T-helper 2 cell treated with Interferon-gamma antibody and Interleukin-4, amounts not matched to agents 100 ng/mL and 5 ng/mL, for 36 hours (primary cell): ENCODE data around the gene FOXN3. TPM values are rescaled to one million over a fixed set of nuclear protein-coding genes. Genes with fewer than 3 reads are reported as not detected.

Source experiments
- intact Hi-C: fragments of 100-400 bp; cut with micrococcal nuclease; formaldehyde crosslinking; loops from one replicate; pipeline ENCODE4 v1.15.1; 2023
- total RNA-seq: library from RNA; stranded (reverse); gene quantifications from 2 replicates; pipeline ENCODE4 v1.2.3, GENCODE V29; 2022

Gene FOXN3
- total RNA-seq, 1 donor from 2014 or later: 109 TPM

DNA sequence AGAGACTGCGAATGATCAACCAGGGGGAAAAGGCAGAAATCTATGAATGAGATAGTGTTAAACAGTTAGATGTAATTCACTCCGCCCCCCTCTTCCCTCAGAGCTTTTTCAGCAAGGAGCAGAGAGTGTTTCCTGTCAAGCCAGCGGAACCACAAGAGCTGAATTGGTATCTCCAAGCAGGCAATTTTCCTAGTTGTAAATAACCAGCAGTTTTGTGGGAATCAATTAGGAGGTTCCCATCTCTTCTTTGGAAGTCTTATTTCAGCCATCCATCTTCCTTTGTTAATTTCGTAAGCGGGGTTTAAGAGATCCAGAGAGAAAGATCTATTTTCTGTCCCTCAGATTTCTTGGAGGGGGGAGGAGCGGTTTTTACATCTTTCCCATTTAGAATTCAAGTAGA lies 178.0 kb downstream of the FOXN3 start:
- intact Hi-C loops: no loop called here

DNA sequence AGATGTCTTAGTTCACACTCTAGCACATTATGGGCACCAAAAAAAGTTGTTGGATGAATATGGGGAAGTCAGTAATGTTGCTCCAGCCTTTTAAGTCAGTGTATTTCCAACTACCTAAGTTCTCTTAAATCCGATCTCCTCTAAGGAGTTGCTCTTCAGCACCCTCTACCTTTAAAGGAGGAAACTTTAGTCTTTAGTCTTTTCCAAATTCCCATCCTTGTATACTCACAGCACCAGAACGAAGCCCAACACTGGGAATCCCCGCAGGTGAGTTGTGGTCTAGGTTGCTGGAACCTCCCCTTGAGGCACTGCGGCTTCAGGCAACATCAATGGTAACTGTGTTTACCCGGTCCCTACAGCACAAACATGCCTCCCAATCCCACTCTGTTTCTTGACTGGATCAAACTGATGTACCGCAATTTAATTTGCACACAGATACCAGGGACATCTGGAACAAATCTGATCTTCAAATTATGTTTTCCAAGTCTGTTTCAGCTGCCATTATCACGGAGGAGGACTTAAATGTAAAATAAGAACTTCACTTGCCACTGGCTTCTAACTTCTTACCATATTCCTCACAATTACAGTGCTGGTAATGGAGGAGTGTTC lies 179.0 kb downstream of the FOXN3 start:
- intact Hi-C loops: no loop called here

DNA sequence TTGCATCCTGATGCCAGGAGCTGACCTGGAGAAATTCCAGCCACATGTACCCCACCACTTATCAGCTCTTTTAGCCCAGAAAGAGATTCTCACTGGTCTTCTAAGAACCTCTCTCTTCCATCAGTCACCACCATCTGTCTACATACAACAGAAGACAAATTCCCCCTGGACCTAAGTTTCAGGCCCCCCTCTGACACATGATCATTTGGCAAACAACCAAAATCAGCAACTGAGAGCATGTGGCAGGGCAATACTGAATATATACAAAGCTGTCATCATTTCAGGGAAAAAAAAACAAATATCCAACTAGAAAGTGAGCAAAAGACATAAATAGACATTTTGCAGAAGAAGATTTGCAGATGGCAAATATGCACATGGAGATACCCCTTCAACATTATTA lies 180.2 kb downstream of the FOXN3 start:
- intact Hi-C loops: no loop called here

DNA sequence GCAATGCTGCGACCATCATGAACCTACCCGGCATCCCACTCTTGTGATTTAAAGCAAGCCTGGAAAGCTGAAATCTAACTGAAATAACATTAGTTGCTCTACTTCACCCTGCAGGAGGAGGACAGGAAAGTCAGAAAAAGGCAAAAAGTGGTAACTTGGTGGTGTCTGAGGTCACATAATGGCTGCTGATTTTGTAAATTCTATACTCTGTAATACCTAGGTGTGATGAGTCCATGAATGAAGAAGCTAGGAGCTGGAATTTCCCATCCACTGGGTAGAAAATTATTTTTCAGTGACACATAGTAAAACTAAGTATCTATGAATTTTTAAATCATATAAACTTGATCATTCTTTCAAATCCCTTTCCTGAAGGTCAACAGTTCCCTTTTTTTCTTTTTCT lies 183.8 kb downstream of the FOXN3 start:
- intact Hi-C loops: no loop called here

DNA sequence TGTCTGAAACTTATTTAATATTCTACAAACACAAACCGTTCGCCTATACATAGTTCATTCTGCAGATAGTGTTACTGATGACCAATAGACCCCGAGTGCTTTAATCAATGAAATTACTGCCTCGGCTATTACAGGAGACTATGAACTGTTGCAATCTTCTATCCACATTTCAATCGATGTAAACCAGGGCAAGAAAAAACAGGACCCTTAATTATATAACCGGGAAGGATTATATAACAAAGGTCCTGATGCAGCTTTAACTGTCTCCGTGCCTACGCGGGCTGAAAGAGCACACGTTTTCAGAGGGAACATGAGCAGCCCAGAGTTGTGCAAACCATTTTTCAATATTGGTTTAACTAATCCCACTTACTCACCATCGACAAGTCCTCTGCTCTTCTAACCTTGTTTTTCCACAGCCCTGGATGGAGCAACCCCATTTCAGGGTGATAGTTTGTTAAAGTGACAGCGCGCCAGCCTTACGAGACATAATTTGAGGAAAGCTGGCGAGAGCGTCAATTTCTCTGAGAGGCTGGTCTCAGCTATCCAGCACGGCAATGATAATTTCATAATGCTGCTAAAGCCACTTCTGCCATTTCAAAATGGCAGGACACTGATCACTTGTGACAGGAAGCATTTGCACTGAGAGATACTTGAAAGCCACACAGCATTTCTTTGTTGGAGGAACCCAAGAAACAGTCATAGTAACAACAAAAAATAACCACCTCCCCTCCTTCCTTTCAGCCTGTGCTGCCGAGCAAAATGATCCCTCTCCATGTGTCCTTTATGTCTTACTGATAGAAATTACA lies 184.6 kb downstream of the FOXN3 start:
- intact Hi-C loops: no loop called here

DNA sequence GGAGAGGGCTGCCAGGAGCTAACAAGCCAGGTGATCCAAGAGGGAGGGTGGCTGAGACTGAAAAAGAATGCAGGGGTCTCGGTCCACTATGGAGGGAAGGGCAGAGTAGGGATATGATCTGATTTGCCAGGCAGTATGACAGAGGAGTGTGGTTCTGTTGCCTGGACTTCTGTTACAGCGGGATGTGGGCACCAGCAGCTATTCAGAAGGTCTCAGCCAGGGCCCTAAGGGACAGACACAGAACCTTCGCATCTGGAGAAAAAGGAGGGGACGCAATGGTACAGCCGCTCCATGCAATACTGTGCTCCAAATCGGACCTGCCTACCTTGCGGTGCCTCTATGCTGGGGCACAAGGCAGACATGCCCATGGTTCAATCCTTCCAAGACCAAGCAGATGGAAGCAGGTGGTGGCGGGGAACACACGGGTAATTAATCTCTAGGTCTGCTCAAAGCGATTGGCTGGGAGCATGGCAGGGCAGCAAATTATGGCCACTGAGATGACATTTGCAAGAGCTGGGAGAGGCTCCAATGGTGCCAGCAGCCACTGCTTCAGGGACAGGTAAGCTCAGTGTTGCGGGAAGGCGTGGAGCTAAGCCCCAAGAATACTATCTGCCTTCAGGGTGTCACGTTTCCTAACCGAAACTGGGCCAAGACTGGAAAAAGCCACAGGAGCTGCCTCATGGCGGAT lies 185.5 kb downstream of the FOXN3 start:
- intact Hi-C loops: no loop called here

DNA sequence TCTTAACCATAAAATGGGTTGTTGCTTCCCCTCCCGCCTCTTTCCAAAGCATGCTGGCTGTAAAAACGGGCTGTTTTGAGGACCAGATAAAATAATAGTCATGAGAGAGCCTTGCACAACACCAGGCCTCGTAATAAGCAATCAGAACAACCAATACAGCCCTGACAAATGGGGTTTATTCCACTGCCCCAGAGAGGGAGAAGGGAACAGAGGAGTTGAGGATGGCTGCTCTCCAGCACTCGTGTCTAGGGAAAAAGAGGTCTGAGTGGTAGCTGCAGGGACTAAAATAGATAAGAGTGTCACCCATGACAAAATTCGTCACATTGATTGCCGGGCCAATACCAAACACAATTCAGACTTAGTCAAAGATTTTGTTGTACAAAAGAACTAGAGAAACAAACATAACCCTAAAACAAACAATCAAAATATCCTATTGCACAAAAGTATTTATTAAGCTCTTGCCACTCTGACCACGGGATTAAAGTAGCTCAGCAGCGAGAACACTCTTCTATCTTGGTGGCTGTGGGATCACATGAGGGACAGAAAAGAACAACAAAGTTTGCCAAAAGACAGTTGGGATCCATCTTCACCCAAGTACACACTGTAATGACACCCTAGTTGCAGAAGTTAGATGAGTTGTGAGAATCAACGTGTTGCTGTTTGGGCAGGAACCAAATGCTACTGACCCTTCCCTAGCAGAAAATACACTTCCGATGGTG lies 188.0 kb downstream of the FOXN3 start:
- intact Hi-C loops: no loop called here

DNA sequence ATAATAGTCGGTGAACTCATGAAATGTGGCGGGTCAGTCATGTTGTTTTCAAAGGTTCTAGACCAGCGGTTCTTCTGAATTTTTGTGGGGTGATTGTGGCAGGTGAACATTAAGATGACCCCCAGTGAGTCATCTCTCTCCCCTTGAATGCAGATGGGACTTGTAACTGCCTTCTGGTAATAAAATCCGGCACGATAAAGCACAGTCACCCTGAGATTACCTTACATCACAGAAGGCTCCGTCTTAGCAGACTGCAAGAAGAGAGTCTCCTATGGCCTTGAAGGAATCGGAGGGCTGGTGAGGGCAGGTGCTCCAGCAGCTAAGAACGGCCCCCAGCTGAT lies 189.6 kb downstream of the FOXN3 start:
- intact Hi-C loops: no loop called here

DNA sequence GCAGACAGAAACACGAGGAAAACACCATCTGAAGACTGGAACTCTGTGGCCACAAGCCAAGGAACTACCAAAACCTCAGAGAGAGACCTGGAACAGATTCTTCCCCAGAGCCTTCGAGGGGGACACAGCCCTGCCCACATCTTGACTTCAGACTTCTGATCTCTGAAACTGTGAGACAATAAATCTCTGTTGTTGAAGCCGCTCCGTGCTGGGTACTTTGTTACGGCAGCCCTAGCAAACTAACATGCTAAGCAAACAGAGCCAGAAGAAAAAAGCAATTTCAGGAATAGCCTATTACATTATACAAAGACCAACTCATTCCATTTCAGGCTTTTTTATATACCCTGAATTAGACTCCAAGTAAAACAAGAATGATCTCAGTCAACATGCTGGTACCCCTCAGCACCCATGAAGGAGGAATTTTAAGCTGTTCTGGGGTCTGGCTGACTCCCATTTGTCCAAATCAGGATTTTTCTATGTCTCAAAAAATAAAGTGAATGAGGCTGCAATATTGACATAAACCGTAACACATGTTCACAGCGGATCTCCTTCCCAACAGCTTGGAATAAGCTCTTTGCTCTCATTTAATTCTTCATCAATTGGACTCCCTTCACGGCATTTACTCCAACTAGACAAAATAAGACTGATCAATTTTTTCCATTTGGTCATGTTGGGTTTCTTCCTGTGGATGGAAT lies 190.1 kb downstream of the FOXN3 start:
- intact Hi-C loops: no loop called here

DNA sequence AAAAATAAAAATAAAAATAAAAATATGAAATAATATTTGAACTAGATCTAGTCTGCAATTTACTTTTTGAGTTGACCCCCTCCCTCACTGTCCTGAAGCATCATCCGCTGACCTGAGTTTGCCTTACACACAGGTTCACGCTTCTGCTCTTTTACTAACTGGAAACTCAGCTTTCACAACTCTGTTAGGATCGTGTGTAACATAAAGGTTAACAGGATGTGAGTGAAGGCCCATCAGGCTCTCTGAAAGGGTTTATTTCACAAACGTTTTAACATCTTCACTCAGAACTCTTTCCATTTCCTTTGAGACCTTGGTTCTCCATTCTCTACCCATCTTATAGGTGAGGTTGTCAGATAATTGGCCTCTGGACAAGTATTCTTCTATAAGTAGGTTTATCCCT lies 191.4 kb downstream of the FOXN3 start:
- intact Hi-C loops: no loop called here

DNA sequence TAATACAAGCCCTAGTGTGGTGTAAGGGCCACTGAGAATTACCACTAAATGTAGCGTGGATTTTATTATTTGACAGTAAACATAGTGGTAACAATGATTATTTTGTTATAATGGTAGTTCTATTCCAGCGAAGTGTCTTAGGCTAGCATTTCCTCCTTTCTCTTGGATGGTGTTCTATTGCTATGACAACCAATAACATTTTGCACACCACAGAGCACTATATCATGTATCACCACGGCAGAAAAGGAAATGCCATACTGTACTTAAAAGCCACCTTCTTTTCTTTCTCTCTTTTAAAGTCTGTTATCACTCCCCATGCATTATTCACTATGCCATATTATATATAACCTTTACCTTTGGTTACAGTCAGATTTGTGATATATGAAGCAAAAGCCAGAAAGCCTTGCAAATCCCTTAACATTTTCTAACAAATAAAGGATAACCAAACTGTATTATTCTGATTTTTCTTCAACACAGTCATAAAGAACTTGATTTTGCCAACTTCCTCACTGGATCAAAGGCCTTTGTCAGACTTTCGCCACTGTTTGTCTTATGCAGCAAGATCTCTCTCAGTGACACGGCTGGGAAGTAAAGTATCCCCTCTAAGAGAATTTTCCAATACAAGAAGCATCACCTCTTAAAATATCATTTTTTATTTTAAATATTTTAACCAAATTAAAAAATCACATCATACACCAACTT lies 195.8 kb downstream of the FOXN3 start:
- intact Hi-C loops: no loop called here

DNA sequence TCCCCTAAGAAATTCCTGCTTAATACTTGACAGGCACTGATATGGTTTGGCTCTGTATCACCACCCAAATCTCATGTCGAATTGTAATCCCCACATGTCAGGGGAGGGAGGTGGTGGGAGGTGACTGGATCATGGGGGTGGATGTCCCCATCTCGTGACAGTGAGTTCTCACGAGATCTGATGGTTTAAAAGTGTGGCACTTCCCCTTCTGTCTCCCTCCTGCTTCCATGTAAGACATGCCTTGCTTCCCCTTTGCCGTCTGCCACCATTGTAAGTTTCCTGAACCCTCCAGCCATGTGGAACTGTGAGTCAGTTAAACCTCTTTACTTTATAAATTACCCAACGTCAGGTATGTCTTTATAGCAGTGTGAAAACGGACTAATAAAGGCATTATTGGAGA lies 198.0 kb downstream of the FOXN3 start:
- intact Hi-C loops: no loop called here

DNA sequence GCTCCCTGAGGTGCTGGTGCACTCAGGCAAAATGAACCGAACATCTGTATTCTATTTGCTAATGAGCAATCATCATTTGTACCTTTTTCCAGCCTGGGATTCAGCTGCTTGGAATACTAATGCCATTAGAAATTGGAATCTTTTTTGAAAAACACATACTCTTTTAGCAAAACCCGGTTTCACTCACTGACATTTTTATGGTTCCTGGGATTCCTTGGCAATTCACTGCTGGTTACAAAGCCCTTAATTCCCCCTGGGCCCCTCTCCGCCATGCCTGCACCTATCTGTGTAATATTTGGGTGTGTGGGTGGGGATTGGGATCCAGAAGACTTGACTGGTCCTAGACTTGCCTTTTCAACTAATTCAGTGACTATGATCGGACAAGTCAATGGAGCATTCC lies 199.1 kb downstream of the FOXN3 start:
- intact Hi-C loops: no loop called here

DNA sequence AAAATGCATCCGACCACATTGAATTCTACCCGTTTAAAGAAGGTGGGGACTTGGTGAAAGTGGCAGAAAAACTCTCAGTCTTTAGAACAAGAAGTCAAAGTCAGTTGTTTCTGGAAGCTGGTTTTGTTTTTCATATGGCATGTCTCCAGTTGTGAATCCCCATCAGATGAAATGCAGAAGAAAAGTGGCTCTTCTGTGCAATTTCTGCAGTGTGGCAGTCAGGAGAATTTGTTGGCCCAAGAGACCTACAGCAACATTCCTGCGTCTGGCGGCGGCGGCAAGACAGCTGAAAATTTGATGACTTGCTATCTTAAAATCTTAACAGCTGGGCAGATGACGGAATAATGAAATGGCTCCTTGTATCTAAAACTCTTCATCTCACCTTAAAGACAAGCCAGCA lies 201.5 kb downstream of the FOXN3 start:
- intact Hi-C loops: no loop called here

DNA sequence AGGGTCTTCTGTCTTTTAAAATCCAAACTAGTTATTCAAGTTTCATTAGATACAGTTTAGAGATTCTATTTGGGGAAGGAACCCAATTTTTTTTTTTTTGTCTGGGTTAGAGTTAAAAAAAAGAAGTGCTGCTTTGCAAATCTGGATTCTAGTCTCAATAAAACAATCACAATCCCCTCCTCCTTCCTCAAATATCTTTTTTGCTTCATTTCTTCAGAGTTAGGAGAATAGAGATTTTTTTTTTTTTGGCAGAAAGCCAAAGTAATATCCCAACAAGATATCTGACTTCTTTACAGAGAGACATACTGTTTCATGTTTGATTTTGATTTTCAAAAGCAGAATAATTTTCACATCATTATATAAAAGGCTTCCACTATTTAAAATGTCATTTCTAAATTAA lies 201.9 kb downstream of the FOXN3 start:
- intact Hi-C loops: no loop called here

DNA sequence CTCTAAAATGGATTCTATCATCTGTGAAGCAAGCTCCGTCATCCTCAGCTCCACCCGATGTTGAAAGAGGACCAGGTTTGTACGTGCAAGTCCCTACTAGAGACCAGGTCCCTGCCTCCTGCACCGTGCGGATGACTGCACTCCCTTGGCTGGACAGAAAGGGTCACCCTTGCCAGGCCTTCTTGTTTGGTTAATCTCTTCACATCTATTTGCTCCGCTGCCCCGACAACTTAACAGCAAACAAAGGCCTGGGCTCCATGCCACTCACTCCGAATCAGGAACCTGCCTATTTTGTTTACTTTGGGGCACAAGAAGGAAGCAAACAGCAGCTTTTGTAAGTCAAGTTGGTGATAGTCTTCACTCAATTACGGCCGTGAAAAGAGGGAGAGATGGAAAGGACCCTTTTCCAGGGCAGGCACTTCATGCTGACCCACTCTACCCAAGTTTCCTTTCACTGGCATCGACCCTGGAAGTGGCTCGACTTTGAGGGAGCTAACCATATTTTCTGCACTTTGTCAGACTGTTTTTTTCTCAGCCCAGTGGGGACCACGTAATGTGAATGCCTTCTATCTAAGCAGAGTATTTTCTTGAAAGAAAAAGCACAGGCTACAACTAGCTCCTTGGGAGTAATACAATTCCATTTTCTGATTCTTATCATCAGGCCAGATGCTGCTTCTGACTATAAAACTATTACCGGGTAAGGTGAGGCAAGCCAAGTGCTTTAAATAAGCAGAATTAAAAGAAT lies 202.6 kb downstream of the FOXN3 start:
- intact Hi-C loops: no loop called here

DNA sequence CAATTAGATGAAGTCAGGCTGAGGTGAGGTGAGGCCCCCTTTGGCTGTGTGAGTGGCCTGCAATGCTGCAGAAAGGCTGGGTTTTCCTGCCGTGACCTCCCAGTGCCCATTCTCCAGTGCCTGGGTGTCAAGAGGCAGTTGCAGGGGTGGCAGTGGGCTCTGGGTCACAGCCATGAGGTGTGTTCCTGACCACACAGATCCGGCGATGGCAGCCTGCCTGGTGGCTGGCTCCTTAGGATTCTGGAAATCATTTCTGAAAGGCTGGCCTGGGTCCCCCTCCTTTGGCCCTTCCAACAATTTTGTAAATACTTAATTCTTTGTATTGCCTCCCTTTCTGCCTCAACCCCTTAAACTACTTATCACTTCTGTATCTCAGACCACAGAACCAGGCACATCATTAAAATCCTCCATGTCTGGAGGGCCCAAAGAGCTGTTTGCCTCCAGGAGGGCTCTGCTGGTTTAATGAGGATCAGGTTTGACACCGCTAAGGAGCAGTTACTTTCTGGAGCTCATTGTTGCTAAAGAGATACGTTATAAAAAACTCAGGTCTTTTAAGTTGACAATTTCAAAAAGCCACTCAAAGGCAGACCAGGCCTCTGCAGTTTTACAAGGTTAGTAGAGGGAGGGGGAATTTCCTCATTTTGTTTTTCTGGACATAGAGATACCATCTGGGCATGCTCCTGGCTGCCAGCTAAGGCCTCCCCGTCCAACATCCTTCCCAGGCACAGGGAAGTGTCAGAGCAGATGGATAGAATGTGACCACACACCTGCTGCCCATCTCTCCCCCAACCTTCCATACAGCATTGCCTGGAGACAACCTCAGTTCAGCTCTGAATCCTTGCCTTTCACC lies 204.4 kb downstream of the FOXN3 start:
- intact Hi-C loops: no loop called here

DNA sequence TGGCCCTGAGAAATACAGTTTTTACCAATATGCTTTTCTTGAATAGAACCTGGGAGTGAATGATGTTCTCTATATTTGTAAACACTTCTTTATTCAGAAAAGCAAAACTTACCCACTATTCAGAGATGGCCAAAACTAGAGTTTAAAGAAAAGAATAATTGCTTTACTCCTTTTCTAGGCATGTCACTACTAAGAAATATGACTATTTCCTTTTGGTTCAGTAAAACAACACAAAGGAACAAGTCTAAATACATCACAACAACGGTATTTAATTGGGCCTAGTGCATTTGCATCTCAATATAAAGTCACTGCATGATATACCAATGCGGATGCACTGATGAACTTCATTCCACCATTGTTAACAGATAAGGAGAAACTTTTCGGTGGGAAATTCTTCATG lies 207.5 kb downstream of the FOXN3 start:
- intact Hi-C loops: no loop called here

DNA sequence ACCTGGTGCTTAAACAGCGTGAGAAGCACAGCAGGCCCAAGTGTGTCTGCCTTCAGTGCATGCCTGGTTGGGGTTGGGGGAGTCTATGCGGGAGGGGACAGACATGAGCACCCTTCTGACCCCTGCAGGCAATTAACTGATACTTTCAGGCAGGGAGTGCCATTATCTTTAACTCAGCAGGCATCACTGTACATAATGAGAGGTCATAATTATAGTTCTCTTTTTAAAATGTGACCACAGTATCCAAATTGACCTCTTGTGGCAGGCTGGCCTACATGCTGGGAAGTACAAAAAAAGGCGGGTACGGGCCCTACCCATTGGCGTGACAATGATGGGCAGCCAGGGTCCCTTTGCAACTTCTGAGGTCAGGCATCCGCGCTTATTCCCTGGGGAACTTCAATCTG lies 209.1 kb downstream of the FOXN3 start:
- intact Hi-C loops: no loop called here
